LNCAP (cell line): ENCODE results near the gene PTPRD.

ENCODE experiments used
- TF ChIP-seq, protein P1 (sequence below): fragments of 450-650 bp; IDR thresholded peaks from 2 replicates; pipeline ENCODE4 v1.5.1; 2017; ENCODE audit warnings: mild to moderate bottlenecking

PTPRD gene

DNA sequence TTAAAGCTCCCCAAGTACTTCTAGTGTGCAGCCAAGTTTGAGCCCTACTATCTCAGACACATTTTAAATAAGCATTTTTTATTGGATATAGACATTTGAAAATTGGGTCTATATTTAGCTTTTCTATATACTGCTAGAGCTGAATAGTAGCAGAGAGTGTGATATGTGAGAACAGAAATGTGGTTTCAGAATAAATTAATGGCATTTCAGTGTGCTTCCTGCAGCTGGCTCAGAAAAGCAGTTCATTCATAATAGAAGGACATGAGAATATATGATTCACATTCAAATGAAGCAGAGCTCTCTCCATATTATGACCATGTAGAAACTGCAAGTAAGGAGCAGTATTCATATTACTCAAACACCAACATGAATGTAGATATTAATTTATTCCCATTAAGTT, 464.0 kb downstream of the PTPRD start:
- TF ChIP-seq, protein P1, sequence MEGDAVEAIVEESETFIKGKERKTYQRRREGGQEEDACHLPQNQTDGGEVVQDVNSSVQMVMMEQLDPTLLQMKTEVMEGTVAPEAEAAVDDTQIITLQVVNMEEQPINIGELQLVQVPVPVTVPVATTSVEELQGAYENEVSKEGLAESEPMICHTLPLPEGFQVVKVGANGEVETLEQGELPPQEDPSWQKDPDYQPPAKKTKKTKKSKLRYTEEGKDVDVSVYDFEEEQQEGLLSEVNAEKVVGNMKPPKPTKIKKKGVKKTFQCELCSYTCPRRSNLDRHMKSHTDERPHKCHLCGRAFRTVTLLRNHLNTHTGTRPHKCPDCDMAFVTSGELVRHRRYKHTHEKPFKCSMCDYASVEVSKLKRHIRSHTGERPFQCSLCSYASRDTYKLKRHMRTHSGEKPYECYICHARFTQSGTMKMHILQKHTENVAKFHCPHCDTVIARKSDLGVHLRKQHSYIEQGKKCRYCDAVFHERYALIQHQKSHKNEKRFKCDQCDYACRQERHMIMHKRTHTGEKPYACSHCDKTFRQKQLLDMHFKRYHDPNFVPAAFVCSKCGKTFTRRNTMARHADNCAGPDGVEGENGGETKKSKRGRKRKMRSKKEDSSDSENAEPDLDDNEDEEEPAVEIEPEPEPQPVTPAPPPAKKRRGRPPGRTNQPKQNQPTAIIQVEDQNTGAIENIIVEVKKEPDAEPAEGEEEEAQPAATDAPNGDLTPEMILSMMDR, result no peak

DNA sequence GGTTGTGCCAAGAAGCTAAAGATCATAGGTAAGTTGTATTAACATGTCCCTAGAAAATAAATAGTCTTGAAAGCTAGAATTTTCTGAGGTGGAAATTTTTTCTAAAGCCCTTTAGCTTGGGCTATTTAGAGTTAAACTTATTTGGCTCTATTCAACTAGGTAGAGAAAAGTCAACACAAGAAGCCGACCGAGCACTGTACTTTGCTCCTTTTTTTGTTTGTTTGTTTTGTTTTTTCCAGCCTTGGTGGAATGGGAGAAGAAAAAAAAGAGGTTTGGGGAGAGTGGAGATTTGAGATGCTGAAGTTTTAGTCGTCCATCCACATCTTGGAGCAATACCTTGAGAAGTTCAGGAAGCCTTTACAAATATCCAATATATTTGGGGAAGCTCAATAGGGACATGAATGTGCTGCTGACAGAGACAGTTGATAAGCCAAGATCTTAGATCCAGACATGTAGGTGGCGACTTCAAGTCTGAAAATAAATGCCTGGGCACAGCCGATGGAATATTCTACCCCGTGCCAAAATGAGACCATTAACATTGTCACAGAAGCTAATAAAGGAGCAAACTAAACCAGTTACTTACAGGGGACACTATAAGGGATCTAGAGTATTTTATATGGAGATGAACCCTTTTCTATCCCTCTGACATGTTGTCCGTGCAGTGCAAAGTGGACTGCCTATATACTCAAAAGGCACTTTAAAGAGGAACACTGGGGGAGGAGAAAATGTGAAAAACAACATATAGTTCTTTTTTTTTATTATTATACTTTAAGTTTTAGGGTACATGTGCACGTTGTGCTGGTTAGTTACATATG, 466.1 kb downstream of the PTPRD start:
- TF ChIP-seq, protein P1, result no peak

DNA sequence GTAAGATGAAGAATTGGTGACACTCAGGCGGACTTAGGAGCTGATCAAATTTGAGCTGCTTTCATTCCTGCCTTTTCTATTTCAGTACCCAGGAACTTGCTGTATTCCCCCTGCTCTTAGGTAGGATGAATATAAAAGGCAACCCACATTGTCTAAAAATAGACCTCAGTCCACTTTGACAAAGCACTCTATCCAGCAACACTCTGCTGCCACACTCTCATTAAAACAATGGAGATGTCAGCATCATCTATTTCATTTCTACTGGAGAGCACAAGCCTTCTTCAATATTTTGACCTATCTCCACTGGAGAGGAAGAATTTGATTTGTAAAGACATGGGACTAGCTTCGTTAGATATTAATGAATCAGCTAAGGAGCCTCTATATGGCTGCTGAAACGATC, 468.4 kb downstream of the PTPRD start:
- TF ChIP-seq, protein P1, result no peak

DNA sequence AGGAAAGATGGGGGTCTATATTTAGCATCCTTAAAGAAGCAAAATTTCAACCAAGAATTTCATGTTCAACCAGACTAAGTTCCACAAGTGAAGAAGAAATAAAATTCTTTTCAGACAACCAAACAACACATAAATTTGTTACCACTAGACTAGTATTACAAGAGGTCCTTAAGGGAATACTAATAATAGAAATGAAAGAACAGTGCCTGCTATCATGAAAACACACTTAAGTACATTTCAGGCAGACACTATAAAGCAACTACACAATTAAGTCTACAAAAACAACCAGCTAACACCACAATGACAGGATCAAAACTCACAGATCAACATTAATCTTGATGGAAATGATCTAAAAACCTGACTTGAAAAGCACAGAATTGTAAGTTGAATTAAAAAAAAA, 477.2 kb downstream of the PTPRD start:
- TF ChIP-seq, protein P1, result no peak

DNA sequence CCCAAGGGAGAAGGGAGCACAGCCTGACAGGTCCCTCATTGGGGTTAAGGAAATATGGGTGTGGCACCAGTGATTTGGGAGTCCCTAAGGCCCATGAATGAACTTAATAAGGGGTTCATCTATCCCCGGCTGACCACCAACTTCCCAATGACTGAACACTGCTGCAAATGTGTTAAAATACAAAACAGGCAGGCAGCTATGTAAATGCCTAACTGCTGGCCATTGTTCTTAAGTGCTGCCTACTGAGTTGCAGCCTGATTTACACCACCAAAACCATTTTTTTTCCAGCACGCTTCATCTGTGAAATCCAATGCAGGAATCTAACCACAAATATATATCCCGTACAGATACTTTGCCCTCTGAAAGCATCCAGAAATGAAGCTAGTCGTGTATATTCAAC, 478.5 kb downstream of the PTPRD start:
- TF ChIP-seq, protein P1, result no peak

DNA sequence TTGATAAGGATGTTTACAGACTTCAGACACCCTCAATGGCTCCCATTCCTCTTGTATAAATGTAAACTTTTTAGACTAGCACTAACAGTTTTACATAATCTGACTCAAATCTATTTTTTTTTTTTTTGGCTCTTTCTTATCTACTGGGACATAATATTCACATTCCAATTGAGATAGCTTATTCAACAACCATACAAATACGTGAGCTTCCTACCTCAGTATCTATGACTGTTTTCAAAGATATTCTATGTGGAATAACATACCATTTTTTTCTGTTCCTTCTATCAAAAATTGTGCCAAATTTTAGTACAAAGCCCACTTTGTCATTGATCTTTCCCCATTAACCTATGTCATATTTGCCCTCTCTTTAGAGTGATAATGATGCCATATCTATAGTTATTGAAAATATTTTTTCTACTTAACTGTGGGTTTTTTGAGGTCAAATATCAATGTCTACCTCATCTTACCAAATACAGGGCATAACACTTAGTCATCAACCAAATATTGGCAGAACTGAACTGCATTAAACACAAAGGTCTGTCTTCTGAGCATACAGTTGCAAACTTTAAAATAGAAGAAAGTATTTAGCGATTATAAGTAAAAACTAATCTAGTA, 482.6 kb downstream of the PTPRD start:
- TF ChIP-seq, protein P1, result no peak

DNA sequence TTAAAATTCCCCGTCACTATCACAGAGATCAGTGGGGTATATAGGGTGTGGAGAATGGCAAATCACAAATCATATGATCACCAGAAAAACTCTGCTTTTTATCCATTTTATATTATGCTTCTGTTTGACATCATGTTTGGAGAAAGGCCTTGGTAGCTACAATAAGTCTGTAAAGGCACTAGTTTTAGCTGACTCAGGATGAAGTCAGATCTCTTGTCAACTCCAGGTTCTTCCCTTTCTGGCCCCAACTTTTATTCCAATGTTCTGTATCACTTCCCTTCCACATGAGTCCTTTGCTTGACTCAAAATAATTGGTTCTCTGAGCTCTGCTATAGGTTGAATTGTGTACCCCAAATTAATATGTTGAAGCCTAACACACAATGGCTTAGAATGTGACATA, 484.9 kb downstream of the PTPRD start:
- TF ChIP-seq, protein P1, result no peak
